Measurements from ENCODE around the gene MCC.

MCC gene

GRCh38 chr5:113147101-113147508 lies 341.1 kb downstream of the MCC start:
- DNase-seq (ENCODE audit: low read depth, low spot score): no peak

GRCh38 chr5:113145757-113146387 lies 342.4 kb downstream of the MCC start:
- DNase-seq (ENCODE audit: low read depth, low spot score): no peak

GRCh38 chr5:113142186-113142585 lies 346.1 kb downstream of the MCC start:
- DNase-seq (ENCODE audit: low read depth, low spot score): no peak

- DNase-seq (ENCODE audit: low read depth, low spot score): no peak
Measured at GRCh38 chr5:113140837-113141671, 347.2 kb downstream of the MCC start.

- DNase-seq (ENCODE audit: low read depth, low spot score): no peak
Measured at GRCh38 chr5:113133211-113133975, 354.9 kb downstream of the MCC start.

GRCh38 chr5:113132564-113132963 lies 355.7 kb downstream of the MCC start:
- no peak for DNase-seq (ENCODE audit: low read depth, low spot score)

GRCh38 chr5:113128641-113129330 lies 359.5 kb downstream of the MCC start:
- no peak for DNase-seq (ENCODE audit: low read depth, low spot score)

GRCh38 chr5:113128082-113128481 lies 360.2 kb downstream of the MCC start:
- DNase-seq (ENCODE audit: low read depth, low spot score): no peak

GRCh38 chr5:113127021-113127420 lies 361.2 kb downstream of the MCC start:
- DNase-seq (ENCODE audit: low read depth, low spot score): no peak

- DNase-seq (ENCODE audit: low read depth, low spot score): no peak
Measured at GRCh38 chr5:113125371-113125770, 362.9 kb downstream of the MCC start.

- no peak for DNase-seq (ENCODE audit: low read depth, low spot score)
Measured at GRCh38 chr5:113124914-113125313, 363.3 kb downstream of the MCC start.

- no peak for DNase-seq (ENCODE audit: low read depth, low spot score)
Measured at GRCh38 chr5:113124265-113124664, 364.0 kb downstream of the MCC start.

- DNase-seq (ENCODE audit: low read depth, low spot score): no peak
Measured at GRCh38 chr5:113123618-113124017, 364.6 kb downstream of the MCC start.

GRCh38 chr5:113122053-113122452 lies 366.2 kb downstream of the MCC start:
- no peak for DNase-seq (ENCODE audit: low read depth, low spot score)

- no peak for DNase-seq (ENCODE audit: low read depth, low spot score)
Measured at GRCh38 chr5:113119246-113119924, 368.9 kb downstream of the MCC start.

- DNase-seq (ENCODE audit: low read depth, low spot score): no peak
Measured at GRCh38 chr5:113118765-113119164, 369.5 kb downstream of the MCC start.

- DNase-seq (ENCODE audit: low read depth, low spot score): no peak
Measured at GRCh38 chr5:113118298-113118697, 370.0 kb downstream of the MCC start.

- DNase-seq (ENCODE audit: low read depth, low spot score): no peak
Measured at GRCh38 chr5:113117543-113118115, 370.6 kb downstream of the MCC start.

- no peak for DNase-seq (ENCODE audit: low read depth, low spot score)
Measured at GRCh38 chr5:113115956-113116355, 372.3 kb downstream of the MCC start.

- no peak for DNase-seq (ENCODE audit: low read depth, low spot score)
Measured at GRCh38 chr5:113115061-113115460, 373.2 kb downstream of the MCC start.

GRCh38 chr5:113114559-113114958 lies 373.7 kb downstream of the MCC start:
- no peak for DNase-seq (ENCODE audit: low read depth, low spot score)
